ENCODE data around the gene AACS. TPM values are rescaled to one million over a fixed set of nuclear protein-coding genes. Genes with fewer than 3 reads are reported as not detected.

AACS gene
- total and polyA plus RNA-seq, 10 of the 15 experiments (the other 5 are each of a cell fraction or from before 2014, with no cell fraction given), result 10.1 to 34.0 (median 21.1) TPM

- Histone ChIP-seq H3K79me2 (ENCODE audit: control insufficient read depth, insufficient read depth, low read length) (no peaks in the 10 kb centered on the region), H3K36me3 (ENCODE audit: control insufficient read depth in 2 of 2, insufficient read depth in 2 of 2, low read length in 1 of 2) (peaks cover 0 to 1% of the 10 kb centered on the region in 2 experiments), H3K9me3 (replicated peaks; ENCODE audit: control insufficient read depth, insufficient read depth, low read length) (no peaks in the 10 kb centered on the region), H3K27ac (ENCODE audit: control insufficient read depth, insufficient read depth) (no peak overlapping the region), H3K27me3 (replicated peaks in 1 of 2; ENCODE audit: control insufficient read depth in 2 of 2, insufficient read depth in 2 of 2, low read length in 1 of 2) (no peaks in the 10 kb centered on the region), H3K4me3 (no peak overlapping the region), H3K4me2 (ENCODE audit: control insufficient read depth, insufficient read depth) (no peak overlapping the region), H3K4me1 (ENCODE audit: control insufficient read depth, insufficient read depth, low read length) (no peaks in the 10 kb centered on the region), H3K9ac (ENCODE audit: control insufficient read depth, insufficient read depth, low read length) (no peak overlapping the region), H2AFZ (ENCODE audit: control insufficient read depth, low read depth, low read length) (no peak overlapping the region), H4K20me1 (ENCODE audit: control insufficient read depth, insufficient read depth) (no peaks in the 10 kb centered on the region)
- POLR2A ChIA-PET, result no interaction called here
- 93% methylated on average over 16 of the region's 16 CpGs for WGBS (ENCODE audit: insufficient coverage, insufficient replicate concordance, low lambda C conversion rate, missing lambda C conversion rate)
- no TSS peak for BruUV-seq (replicated peaks)
- ATAC-seq, result no peak
- CTCF ChIA-PET, result no interaction called here
- FAIRE-seq, result no peak
- in situ Hi-C loops (cut with MboI), result no loop called here
- TF ChIP-seq KAT2A (conservative IDR thresholded peaks at IDR 0.05; ENCODE audit: control insufficient read depth, low read depth, low read length) (no peak), EED (IDR thresholded peaks at IDR 0.05; ENCODE audit: low read depth) (no peak), ZBTB11 (CRISPR knock-in tag; IDR thresholded peaks at IDR 0.05) (no peak), FOXM1 (IDR thresholded peaks at IDR 0.05; ENCODE audit: low read depth, low read length) (no peak), CHD1 (IDR thresholded peaks at IDR 0.05; ENCODE audit: low read depth, low read length) (no peak), ZNF217 (IDR thresholded peaks at IDR 0.05) (no peak), HDAC2 (IDR thresholded peaks at IDR 0.05) (no peak), ZBED1 (IDR thresholded peaks at IDR 0.05; ENCODE audit: borderline replicate concordance) (no peak), ZNF384 (IDR thresholded peaks at IDR 0.05; ENCODE audit: borderline replicate concordance, low read depth, low read length) (no peak), SIN3A (IDR thresholded peaks at IDR 0.05; ENCODE audit: low read depth, low read length) (no peak), IRF5 (IDR thresholded peaks at IDR 0.05; ENCODE audit: borderline replicate concordance) (no peak), PKNOX1 (IDR thresholded peaks at IDR 0.05) (no peak), PRDM15 (CRISPR knock-in tag; IDR thresholded peaks at IDR 0.05) (no peak), YBX1 (IDR thresholded peaks at IDR 0.05) (no peak), ZSCAN29 (IDR thresholded peaks at IDR 0.05) (no peak), RB1 (IDR thresholded peaks at IDR 0.05; ENCODE audit: borderline replicate concordance) (no peak)
- intact Hi-C loops (cut with micrococcal nuclease; ENCODE audit: unreplicated experiment), result no loop called here
- DNase-seq (ENCODE audit: low read depth, low spot score), result no peak
- SMC1A ChIA-PET (ENCODE audit: uncharacterized antibody, unreplicated experiment), result no interaction called here
- RAD21 ChIA-PET (ENCODE audit: unreplicated experiment), result no interaction called here
Measured at GRCh38 chr12:125132698-125133400, 67.6 kb downstream of the AACS start.
